LNCAP (cell line): ENCODE measurements around the gene TMEM255B.

Experiments
- TF ChIP-seq, protein P1 (sequence below): fragments of 450-650 bp; IDR thresholded peaks from 2 replicates; pipeline ENCODE4 v1.5.1; 2017; ENCODE audit warnings: mild to moderate bottlenecking

Gene TMEM255B

DNA sequence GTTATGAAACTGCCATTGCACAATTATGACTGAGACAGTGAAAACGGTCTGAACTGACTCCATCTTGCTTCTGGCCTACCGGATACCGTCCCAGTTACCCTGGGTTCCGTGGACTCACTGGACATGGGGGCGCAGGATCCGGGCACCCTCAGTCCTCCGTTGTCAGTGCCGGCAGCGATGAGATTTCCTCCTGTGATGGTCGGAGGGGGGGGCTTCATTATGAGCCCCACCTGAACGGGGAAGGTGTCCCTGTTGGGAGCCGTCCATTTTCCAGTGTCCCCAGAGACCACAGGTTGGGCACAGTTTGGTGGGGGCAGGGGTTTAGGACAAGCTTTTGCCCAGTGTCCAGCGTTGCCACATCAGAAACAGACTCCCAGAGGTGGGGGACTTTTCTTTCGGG lies 23.4 kb downstream of the TMEM255B start:
- TF ChIP-seq, protein P1, sequence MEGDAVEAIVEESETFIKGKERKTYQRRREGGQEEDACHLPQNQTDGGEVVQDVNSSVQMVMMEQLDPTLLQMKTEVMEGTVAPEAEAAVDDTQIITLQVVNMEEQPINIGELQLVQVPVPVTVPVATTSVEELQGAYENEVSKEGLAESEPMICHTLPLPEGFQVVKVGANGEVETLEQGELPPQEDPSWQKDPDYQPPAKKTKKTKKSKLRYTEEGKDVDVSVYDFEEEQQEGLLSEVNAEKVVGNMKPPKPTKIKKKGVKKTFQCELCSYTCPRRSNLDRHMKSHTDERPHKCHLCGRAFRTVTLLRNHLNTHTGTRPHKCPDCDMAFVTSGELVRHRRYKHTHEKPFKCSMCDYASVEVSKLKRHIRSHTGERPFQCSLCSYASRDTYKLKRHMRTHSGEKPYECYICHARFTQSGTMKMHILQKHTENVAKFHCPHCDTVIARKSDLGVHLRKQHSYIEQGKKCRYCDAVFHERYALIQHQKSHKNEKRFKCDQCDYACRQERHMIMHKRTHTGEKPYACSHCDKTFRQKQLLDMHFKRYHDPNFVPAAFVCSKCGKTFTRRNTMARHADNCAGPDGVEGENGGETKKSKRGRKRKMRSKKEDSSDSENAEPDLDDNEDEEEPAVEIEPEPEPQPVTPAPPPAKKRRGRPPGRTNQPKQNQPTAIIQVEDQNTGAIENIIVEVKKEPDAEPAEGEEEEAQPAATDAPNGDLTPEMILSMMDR: no peak

DNA sequence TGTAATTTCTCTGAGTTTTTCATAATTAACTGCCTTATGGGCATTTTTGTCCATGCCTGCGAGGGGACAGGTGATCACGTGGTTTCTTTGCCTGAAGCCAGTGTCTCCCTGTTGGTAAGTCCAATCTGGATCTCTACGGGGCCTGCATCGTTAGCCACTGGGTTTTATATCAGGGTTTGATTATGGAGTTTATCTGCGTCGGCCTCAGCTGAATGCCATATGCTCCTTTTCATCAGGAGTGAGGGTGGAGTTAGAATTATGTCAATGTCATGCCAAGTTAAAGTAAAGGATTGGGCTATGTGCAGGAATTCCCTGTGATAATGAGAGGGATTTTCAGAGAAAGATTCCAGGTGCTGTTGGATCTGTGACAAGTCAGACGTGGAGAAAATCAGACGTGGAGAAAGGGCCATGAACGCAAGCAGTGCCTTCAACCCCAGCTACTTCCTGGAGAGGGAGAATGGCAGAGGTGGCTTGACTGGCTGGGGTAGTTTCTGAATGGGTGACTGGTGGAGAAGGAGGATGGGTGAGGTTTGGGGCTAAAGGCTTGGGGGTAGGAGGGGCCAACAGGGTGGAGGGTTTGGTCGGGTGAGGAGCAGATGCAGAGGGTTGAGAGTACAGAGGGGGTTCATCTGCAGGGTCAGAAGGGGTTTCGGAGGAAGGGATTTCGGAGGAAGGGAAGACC lies 24.3 kb downstream of the TMEM255B start:
- TF ChIP-seq, protein P1: no peak

DNA sequence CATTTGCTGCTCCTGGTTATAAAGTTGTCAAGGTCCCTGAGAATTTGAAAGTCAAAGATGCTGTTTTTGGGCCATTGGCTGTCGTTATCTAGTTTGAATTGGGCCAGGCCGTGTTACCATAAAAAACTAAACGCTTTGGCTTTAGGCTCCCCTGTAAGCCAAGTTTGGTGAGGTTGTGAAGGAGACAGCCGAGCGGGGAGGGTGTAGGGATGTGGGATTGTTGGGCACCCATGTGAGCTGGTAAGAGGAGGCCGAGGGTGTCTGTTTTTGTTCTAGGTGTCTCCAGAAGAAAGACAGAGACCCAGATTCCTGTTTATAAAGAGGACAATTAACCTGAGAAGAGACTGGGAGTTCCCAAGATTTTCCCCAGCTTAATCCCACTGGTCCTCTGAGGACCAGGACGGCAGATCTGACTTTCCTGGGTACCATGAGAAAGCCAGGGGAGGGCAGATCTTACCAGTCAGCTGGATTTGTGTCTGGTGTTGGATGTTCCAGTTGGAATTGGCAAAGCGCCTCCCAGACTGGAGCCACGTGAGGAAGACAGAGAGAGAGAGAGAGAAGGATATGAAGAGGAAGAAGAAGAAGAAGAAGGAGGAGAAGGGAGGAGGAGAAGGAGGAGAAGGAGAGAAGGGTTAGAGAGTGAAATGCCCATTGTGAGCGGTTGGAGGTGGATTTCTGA lies 25.1 kb downstream of the TMEM255B start:
- TF ChIP-seq, protein P1: no peak

GRCh38 chr13:113784645-113785024 lies 25.6 kb downstream of the TMEM255B start:
- TF ChIP-seq, protein P1: no peak

DNA sequence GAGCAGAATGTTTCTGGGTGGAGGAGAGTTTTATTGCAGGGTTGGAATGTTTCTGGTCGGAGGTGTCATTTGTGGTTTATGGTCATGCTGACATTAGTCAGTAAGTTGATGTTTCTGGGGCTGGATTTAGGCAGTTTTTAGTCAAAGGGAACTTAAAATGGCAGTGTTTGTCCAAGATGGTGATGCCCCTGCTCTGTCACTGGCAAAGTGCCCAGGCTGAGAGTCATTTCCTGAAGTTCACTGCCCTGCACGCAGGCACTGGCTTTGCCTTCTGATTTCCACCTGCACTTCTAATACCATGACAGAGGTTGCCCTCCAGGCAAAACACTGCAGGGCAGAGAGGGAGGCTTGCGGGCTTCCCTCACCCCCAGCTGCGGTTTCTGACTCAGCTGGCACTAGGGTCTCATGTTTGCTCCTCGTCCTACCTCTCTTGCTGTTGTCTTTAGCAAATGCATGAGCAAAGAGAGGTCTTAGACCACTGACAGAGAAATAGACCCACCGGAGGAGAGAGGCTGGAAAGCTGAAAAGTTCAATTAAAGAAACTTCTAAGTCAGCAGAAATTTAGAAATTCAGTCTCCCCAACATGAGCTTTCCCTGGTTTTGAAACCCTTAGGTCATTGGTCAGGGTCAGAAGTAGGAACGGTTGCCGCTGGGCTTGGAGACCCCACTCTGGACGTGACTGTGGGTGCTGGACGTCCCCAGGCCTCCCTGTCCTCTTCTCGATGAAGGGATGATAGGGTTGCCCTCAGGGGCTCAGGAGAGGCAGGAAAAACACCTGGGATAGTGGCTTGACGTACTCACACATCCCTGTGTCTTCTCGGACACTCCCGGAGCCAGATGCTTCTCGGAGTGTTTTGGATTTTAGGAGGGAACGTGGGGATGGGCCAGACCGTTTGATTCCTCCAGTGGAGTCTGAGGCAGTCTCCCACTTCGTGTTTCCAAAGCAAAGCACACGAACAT lies 26.3 kb downstream of the TMEM255B start:
- TF ChIP-seq, protein P1: no peak

- TF ChIP-seq, protein P1: no peak
Measured at GRCh38 chr13:113786262-113786841, 27.3 kb downstream of the TMEM255B start.

- TF ChIP-seq, protein P1: no peak
Measured at GRCh38 chr13:113787694-113788093, 28.7 kb downstream of the TMEM255B start.
